ENCODE measurements around the gene TAOK3. TPM values are rescaled to one million over a fixed set of nuclear protein-coding genes. Genes with fewer than 3 reads are reported as not detected.

TAOK3 gene
- total and polyA plus RNA-seq, 10 of the 15 experiments (the other 5 are each of a cell fraction or from before 2014, with no cell fraction given): 41.3 to 131 (median 57.8) TPM

- TF ChIP-seq SPI1 (IDR thresholded peaks at IDR 0.05; ENCODE audit: borderline replicate concordance, insufficient read depth, low read depth, low read length) (no peak), RFX5 (IDR thresholded peaks at IDR 0.05; ENCODE audit: low read depth, low read length) (no peak), PRDM15 (CRISPR knock-in tag; IDR thresholded peaks at IDR 0.05) (no peak), ESRRA (IDR thresholded peaks at IDR 0.05; ENCODE audit: low read length) (peak; percentile 22; the same call in 1 of the 2 replicates), DPF2 (IDR thresholded peaks at IDR 0.05) (peak; percentile 83), POLR2A (IDR thresholded peaks at IDR 0.05; ENCODE audit: low read depth, low read length) (peak; percentile 83), SREBF1 (IDR thresholded peaks at IDR 0.05; ENCODE audit: low read length) (0 out of 2 replicates have a peak, but pooled peaks have one; percentile 9), EP300 (IDR thresholded peaks at IDR 0.05; ENCODE audit: borderline replicate concordance in 1 of 2, control insufficient read depth in 1 of 2, low read depth in 2 of 2, low read length in 2 of 2) (peak; percentile 35 to 46; a peak in 3 of 4 replicates), CREM (IDR thresholded peaks at IDR 0.05; ENCODE audit: low read depth) (peak; percentile 68), KAT2A (conservative IDR thresholded peaks at IDR 0.05; ENCODE audit: control insufficient read depth, low read depth, low read length) (no peak), SMC3 (IDR thresholded peaks at IDR 0.05; ENCODE audit: borderline replicate concordance, low read length) (peak; percentile 98), SUZ12 (IDR thresholded peaks at IDR 0.05; ENCODE audit: unreplicated experiment) (no peak), KLF5 (IDR thresholded peaks at IDR 0.05; ENCODE audit: partially characterized antibody) (peak; percentile 92), RB1 (IDR thresholded peaks at IDR 0.05; ENCODE audit: borderline replicate concordance) (peak; percentile 99), ZBTB33 (IDR thresholded peaks at IDR 0.05) (peak; percentile 94), IRF5 (IDR thresholded peaks at IDR 0.05; ENCODE audit: borderline replicate concordance) (peak; percentile 98), LARP7 (IDR thresholded peaks at IDR 0.05) (peak; percentile 95), RAD21 (IDR thresholded peaks at IDR 0.05; ENCODE audit: insufficient read depth, low read depth, low read length) (peak; percentile 94), SREBF2 (IDR thresholded peaks at IDR 0.05; ENCODE audit: low read length) (no peak), EZH2 (IDR thresholded peaks at IDR 0.05; ENCODE audit: borderline replicate concordance, control insufficient read depth, low read depth, low read length) (no peak), ZNF207 (IDR thresholded peaks at IDR 0.05; ENCODE audit: borderline replicate concordance) (peak; percentile 99), FOS (IDR thresholded peaks at IDR 0.05; ENCODE audit: borderline replicate concordance, extremely low read depth, insufficient read length) (no peak), STAT3 (IDR thresholded peaks at IDR 0.05; ENCODE audit: low read depth, low read length) (no peak), CBX3 (IDR thresholded peaks at IDR 0.05; ENCODE audit: borderline replicate concordance, low read depth) (no peak)
Measured at GRCh38 chr12:118376089-118377020, 3.6 kb upstream of the TAOK3 start, which contains the start of gene SUDS3 (continued).
